HK-2 (cell line): ENCODE results near the gene BAG2.

Experiments
- DNase-seq: peaks from one replicate; pipeline ENCODE4 v3.0.0-alpha.2; 2018; ENCODE audit not compliant: unreplicated experiment

Gene BAG2

GRCh38 chr6:57221936-57222742 is 50.0 kb downstream of the BAG2 start, which contains the start of gene RAB23:
Gene RAB23 (minus strand): TSS chr6:57222307. CDS start chr6:57210380, 11,927 bp downstream.
- DNase-seq = peak; percentile 90

- no peak for DNase-seq
These were observed 50.6 kb downstream of the BAG2 start for GRCh38 chr6:57222743-57223077.

GRCh38 chr6:57224769-57225515 is 52.8 kb downstream of the BAG2 start:
- no peak for DNase-seq

- no peak for DNase-seq
These were observed 54.1 kb downstream of the BAG2 start for GRCh38 chr6:57226221-57226620.
